Stimulated activated naive CD4-positive, alpha-beta T cell (primary cell): ENCODE results near the gene CYTH2.
A peak's percentile ranks its signal among the peaks of the same experiment; 100 is the strongest.
"Not testable (repeated sequence)": the region's sequence is repeated elsewhere in the genome, so short reads cannot be mapped to it uniquely, and the experiment has no call there.

Experiments
- DNase-seq, 6 experiments: peaks; one replicate each; lab custom pipeline; 2025; lab: John Stamatoyannopoulos, UW

The CYTH2 gene

DNA sequence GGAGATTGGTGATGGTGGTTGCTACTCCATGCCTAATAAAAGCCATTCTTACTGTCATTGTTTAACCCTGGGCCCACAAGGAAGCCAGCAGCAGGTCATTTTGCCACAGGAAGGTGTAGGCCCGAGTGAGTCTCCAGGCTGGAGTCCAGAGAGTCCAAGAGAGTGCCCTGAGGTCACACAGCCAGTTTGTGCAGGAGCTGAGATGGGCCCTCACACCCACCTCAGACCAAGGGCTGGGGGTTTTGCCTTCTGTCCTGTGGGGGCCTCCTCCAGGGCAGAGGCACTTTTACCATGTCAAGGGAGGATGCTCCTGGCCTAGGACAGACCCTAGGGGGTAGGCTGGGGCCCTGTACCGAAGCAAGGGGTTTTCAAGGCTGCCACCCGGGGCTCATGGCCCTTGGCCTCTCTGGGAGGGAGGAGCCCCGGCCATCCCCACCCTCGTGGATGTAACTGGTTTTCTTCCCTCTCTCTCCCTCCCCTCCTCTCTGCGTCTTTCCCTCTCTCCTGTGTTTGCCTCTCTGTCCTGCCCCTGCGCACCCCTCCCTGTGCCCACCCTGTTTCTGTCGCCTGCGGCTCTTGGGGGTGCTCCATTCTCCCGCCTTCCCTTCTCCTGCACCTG lies 8.0 kb downstream of the CYTH2 start:
- DNase-seq: no peak

DNA sequence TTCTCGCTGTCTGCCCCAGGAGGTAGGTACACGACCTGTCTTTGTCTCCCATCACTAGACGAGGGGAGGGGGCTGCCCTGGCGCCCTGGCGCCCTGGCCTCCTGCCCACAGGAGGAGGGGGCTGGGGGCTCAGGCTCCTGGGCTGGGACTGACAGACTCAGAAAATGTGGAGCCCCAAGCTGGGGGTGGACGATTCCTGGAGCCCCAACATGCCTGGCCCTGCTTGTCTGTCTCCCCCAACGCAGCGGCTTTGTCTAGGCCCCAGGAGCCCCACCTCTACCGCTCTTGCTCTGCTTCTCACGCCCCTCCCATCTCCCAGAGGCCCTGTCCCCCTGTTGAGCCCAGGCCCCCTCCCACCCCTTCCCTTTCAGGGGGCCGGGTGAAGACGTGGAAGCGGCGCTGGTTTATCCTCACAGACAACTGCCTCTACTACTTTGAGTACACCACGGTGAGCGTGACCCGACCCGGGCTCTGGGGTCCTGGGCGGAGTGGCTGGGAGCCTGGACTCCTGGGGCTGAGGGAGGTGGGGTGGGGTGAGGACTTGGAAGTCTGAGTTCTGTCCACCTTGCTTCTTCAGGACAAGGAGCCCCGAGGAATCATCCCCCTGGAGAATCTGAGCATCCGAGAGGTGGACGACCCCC lies 8.6 kb downstream of the CYTH2 start:
- DNase-seq: no peak

DNA sequence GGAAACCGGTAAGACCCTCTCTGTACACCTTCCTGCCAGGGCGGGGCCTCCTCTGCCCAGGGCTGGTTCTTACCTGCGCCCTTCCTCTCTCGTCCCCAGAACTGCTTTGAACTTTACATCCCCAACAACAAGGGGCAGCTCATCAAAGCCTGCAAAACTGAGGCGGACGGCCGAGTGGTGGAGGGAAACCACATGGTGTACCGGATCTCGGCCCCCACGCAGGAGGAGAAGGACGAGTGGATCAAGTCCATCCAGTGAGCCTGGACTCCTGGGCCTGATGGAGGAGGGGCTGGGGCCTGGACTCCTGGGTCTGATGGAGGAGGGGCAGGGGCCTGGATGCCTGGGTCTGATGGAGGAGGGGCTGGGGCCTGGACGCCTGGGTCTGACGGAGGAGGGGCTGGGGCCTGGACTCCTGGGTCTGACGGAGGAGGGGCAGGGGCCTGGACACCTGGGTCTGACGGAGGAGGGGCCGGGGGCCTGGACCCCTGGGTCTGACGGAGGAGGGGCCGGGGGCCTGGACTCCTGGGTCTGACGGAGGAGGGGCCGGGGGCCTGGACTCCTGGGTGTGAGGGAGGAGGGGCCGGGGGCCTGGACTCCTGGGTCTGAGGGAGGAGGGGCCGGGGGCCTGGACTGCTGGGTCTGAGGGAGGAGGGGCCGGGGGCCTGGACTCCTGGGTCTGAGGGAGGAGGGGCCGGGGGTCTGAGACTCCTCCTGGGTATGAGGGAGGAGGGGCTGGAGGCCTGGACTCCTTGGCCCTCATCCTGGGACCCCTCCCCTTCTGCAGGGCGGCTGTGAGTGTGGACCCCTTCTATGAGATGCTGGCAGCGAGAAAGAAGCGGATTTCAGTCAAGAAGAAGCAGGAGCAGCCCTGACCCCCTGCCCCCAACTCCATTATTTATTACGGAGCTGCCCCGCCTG lies 9.4 kb downstream of the CYTH2 start:
- DNase-seq: no peak

DNA sequence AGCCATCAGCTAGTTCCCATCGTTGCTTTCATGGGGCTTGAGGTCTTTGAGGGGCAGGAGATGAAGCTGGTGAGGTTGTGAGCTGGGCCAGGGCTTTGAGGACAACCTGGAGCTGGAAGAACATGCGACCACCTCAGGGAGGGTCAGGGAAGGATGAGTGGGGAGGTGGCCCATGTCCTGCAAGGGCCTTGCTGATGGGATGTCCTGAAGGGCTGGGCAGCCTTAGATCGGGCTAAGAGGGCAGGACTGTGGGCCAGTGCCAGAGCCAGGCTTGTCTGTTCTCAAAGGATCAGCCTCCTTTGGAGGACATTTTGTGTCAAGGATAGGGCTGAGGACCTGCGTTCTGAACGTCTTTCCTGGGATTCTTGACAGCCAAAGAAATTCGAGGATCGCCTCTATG lies 10.5 kb downstream of the CYTH2 start:
- peak in 1 of 6 experiments; percentile 21 for DNase-seq

DNA sequence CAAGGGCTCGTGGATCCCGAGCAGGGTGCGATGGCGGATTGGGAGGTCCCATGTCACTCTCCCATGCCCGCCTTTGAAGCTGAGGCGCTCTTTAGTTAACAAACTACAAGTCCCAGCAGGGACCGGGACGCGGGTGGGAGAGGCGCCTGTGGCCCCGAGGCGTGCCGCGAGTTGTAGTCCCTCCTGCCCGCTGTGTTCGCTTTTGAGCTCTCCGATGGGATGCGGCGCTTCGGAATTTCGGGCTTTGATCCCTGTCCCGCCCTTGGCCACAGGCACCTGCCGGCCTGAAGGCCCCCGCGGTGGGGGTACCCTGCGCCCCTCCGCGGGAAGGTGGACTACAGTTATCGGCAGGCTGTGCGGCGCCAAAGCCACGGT lies 11.0 kb downstream of the CYTH2 start:
- DNase-seq: peak in 4 of 6 experiments; percentile 11 to 45 (median 38)

DNA sequence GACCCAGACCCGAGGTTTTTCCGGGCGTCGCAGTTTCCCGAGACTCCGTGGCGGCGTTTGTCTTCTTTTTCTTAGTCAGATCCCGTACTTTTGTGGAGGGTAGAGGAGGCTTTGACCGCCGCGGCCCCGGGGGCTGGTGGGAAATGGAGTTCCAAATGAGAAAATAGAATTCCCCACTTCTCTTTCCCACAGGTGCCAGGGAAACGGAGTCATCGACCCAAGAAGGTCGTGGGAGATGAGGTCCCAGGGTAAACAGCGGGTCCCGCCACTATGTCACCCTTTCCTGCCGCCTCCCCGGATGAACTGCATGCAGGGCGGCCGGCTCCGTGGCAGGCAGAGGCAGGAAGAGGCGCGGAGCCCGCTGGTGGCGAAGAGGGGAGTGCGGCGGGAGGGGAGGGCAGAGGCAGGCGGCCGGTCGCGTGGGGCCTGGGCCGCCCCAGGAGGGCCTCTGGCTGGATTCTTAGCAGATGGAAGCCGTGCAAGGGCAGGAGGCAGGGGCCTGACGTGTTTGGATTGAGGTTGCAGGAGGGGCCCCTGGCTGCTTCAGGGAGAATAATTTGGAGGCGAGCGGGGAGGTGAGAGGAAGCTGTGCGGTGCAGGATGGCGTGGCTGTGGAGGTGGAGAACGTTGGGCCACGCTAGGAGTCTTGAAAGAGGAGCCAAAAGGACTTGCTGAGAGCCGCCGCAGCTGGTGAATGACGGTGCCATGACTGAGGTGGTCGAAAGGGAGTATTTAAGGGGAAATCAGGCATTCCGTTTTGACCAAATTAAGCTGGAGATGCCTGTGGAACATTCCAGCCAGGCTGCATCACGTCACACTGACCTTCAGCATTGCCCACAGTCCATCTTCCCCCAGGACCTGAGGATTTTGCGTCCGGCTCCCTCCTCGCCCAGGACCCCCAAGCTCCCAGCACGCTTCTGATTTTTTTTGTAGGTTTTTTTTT lies 11.7 kb downstream of the CYTH2 start:
- peak; percentile 40 to 78 (median 50) for DNase-seq

DNA sequence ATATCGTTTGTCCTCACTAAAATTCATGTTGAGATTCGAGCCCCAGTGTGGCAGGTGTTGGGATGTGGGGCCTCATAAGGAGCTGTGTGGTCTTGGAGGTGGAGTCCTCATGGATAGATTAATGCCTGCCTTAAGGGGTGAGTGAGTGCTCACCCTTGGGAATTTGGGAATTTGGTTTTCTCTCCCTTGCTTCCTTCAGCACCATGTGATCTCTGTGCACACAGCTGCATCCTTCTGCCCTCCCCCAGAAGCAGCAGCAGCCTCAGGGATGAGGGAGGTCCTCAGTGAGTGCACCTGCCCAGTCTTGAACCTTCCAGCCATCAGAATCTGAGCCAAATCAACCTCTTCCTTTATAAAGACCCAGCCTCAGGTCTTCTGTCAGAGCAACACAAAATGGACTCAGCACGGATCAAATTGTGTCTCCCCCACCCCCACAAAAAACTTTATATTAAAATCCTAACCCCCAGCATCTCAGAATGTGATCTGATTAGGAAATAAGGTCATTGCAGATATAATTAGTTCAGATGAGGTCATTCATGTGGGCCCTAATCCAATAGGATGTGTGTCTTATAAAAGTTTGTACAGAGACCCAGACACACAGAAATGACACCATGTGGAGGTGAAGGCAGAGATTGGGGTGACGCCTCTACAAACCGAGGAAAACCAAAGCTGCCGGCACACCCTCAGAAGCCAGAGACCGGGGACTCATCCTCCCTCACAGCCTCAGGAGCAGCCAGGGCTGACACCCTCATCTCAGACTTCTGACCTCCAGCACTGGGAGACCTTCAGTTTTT lies 12.9 kb downstream of the CYTH2 start:
- no peak for DNase-seq

DNA sequence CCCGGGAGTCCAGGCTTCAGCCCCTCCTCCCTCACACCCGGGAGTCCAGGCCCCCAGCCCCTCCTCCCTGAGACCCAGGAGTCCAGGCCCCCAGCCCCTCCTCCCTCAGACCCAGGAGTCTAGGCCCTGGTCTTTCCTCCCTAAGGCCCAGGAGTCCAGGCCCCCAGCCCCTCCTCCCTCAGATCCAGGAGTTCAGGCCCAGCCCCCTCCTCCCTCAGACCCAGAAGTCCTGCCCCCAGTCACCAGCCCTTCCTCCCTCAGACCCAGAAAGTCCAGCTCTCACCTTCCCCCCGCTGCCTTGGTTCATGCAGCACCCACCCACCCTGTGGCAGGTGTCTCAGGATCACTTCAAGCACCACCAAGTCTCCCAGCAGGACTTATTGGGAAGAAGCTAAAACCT lies 14.1 kb downstream of the CYTH2 start:
- DNase-seq: no peak

DNA sequence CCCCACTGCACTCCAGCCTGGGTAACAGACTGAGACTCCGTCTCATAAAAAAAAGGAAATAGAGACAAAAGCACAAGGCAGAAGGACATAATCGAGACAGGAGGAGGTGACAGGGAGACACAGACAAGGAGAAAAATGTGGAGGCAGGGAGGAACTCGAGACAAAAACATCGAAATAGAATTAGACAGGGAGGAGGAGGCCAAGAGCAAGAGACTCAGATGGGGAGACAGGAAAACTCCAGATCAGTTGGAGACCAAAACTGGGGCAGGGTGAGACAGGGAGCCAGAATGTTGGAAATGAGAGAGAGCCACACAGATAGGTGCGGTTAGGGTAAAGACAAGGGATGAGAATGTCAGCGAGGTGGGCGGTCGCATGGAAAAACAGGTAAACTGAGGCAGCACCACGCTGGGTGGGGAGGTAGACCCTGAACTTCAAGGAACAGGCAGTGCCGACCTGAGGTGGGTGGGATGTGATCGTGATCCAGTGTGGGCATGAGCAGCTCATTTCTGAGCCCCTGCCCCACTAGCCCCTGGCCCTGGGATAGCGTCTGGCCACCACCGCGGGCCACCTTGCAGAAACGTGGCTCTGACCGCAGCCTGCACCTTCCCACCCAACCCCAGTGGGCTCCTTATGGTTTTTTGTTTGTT lies 15.2 kb downstream of the CYTH2 start:
- no peak for DNase-seq

DNA sequence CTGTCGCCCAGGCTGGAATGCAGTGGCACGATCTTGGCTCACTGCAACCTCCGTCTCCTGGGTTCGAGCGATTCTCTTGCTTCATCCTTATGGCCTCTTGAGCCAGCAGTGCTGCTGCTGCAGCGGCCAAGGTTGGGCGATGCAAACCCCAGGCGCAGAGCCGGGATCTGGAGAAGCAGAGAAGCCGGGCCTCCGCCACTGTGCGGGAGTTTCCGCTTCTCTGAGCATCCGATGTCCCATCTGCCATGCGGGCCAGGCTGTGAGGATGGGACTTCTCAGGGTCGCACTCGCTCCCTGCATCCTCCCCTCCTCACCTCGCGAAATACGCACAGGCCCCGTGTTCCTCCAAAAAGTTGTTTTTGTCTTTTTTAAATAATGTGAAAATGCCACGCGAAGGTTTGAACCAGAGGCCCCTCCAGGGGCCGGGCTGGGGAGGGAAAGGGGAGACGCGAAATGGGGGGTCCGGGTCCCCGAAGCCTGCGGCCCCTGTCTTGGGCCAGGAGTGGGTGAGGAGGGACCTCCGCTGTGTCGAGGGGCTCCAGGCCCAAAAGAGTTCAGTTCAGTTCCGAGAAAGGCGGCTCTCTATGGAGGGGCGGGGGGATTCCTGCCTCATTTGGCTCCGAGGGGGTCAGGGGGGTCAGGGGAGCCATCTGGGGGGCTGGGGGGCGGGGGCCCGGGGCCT lies 15.9 kb downstream of the CYTH2 start:
- DNase-seq: no peak

DNA sequence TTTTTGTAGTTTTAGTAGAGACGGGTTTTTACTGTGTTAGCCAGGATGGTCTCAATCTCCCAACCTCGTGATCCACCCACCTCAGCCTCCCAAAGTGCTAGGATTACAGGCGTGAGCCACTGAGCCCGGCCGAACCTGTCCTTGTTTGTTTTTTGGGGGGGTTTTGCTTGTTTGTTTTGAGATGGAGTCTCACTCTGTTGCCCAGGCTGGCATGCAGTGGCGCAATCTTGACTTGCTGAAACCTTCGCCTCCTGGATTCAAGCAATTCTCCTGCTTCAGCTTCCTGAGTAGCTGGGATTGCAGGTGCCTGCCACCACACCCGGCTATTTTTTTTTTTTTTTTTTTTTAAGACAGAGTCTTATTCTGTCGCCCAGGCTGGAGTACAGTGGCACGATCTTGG lies 17.5 kb downstream of the CYTH2 start:
- DNase-seq: not testable (repeated sequence)

DNA sequence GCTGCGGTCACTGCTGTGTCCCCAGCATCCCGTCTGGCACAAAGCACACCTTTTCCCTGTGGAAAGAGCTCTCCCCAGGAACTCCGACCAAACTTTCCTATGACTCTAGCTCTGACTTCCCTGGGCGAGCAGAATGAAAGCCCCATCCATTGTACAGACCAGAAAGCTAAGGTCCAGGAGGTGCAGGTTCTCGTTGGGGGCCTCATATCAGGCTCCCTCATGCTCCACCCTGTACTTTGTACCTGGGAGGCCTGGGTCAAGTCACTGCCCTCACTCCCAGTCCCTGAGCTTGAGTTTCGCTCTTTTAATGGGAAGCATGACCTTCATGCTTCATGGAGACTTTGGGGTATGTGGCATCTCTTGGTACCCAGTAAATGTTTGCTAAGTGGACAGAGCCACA lies 18.4 kb downstream of the CYTH2 start:
- no peak for DNase-seq

DNA sequence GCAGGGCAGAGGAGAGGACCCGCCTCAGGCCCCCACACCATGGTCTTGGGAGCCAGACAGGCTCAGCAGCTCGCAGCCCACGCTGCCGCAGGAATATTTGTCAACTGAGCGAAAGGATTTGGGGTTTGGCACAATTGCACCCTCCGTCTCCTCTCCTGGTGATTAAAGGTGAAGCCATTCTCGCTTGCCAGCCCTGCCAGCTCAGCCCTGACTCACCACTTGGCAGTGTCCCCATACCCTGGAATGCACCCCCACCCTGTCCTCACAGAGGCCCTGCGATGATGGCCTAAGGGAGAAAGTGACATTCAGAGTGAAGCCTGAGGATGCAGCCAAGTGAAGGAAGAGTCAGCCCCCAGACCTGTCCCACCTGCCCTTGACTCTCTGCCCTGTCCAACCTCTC lies 18.8 kb downstream of the CYTH2 start:
- no peak for DNase-seq

DNA sequence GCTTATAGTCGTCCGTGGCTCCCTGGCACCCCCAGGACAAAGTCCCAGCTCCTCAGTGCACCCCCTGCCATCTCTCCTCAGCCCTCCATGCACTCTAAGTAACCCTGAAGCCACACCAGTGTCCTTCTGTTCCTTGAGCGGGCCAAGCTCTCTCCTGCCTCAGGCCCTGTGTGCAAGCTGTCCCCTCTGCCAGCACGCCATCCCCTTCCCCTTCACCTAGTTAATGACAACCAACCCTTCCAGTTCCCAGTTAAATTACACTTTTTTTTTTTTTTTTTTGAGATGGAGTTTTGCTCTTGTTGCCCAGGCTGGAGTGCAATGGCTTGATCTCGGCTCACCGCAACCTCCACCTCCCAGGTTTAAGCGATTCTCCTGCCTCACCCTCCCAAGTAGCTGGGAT lies 19.3 kb downstream of the CYTH2 start:
- DNase-seq: not testable (repeated sequence)

DNA sequence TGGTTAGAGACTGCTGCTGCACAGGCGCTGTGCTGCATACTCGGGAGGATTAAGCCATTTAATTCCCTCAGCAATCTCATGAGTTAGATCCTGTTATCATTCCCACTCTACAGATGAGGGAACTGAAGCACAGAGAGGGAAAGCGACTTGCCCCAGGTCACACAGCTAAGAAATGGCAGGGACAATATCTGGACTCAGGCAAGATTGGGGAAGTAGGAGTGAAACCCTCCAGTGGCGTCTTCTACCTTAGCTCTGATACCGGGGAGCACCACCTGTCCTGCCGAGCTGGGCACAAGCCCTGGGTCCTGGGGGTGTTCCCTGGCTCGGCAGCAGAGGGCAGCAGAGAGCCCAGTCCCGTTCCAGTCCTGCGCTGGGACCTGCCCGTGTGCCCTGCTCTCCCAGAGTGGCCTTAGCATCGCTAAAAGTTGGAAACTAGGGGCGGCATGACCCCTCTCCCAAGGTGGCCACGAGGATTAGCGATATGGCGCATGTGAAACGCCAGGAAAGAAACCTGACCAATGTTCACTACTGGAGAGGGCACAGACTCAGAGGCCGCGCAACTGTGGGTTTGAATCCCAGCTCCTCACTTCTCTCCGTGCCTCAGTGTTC lies 20.5 kb downstream of the CYTH2 start:
- DNase-seq: peak; percentile 31 to 84 (median 71)

DNA sequence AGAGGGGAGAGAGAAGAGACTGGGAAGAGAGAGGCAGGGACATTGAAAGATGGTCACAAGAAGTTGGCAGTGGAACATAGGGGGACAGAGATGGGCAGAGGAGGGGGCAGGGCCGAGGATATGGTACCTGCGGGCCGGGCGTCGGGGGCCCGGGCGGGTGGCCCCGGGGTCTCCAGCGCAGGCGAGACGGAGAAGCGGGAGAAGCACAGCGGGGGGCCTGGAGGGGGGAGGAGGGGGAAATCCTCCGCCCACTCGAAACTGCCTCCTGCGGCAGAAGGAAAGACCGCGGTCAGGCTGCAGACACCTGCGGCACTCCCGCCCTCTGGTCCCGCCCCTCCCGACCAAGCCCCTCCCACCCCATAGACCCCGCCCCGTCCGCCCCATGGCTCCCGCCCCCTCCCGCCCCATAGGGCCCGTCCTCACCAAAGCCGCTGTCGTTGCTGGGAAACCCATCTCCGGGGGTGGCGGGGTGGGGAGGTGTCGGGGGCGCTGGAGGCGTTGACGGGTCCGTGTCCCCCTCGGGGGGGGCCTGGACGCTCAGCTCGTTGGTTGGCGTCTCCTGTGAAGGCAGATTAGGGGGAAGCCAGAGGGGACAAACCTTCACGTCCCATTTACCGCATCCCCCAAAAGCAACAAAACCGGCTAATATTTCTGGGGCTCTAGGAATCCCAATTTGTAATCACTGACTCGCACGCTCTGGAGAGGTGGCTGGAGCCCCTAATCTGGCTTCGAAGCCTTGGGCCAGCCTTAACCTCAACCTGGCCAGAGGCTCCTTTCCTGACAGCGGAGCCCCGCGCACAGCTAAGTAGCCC lies 22.0 kb downstream of the CYTH2 start:
- peak; percentile 27 to 75 (median 62) for DNase-seq

DNA sequence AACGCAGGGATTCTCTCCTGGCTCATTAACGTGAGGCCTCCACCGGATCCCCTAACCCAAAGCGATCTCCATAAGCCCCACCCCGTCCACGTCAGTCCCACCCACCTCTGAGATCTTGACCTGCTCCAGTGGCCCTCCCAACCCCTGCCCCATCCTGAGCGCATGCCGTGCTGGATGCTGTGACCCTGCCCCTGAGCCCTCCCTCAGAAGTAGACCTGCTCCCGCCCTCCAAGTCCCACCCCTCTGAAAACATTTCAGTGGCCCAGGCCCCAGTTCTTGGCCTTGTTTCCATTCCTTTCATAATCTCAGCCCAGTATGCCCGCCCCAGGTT lies 22.6 kb downstream of the CYTH2 start:
- DNase-seq: no peak

DNA sequence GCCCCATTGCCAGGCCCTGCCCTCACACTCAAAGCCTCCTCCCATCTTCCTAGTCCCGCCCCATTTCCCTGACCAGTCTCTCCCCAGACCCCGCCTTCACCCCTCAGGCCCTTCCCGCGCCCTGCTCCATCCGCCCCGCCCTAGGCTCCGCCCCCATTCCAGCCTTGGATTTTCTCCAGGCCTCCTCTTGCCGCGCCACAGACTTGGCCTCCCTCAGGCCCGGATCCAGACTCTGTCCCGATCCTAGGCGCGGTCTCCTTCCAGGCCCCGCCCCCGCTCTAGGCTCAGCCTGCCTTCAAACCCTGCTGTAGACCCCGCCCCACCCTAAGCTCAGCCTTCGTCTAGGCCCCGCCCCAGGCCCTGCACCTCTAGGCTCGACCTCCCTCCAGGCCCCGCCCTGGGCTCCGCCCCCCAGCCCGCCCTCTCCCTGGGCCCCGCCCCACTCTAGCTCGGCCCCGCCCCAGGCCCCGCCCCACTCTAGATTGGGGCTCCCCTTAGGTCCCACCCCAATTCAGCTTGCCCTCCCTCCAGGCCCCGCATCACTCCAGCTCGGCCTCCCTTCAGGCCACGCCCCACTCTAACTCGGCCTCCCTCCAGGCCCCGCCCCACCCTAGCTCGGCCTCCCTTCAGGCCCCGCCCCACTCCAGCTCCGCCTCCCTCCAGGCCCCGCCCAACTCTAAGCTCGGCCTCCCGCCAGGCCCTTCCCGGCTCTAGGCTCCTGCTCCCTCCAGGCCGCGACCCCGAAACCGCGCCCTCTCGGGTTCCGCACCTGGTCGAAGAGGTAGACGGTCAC lies 24.0 kb downstream of the CYTH2 start:
- peak; percentile 65 to 95 (median 88) for DNase-seq
